Activated B cell treated with CpG ODN at 0.5 μM for 24 hours (primary cell): ENCODE data around the gene GJA10. TPM values are rescaled to one million over a fixed set of nuclear protein-coding genes. Genes with fewer than 3 reads are reported as not detected.

Experiments used
- ATAC-seq: fragments of 200-7000 bp; cut with Tn5 transposase; one replicate; pipeline ENCODE4 v1.10.0; 2021; ENCODE audit warnings: low read depth, mild to moderate bottlenecking, moderate library complexity
- CTCF ChIA-PET: fragments of 350-600 bp; sonication (Branson Sonifier 250); formaldehyde crosslinking; loops from one replicate; lab custom pipeline; 2021; ENCODE audit warnings: antibody characterized with exemption; lab: Charles Lee
- POLR2A ChIA-PET: fragments of 350-600 bp; sonication (Branson Sonifier 250); formaldehyde crosslinking; loops from one replicate; lab custom pipeline; 2021; ENCODE audit warnings: antibody characterized with exemption; lab: Charles Lee
- DNase-seq: peaks from one replicate; pipeline ENCODE4 v3.0.0; 2022
- H3K27ac Mint-ChIP-seq: one replicate; pipeline ENCODE4 v1.8.0; 2020; ENCODE audit warnings: mixed read lengths
- H3K27me3 Mint-ChIP-seq: one replicate; pipeline ENCODE4 v1.8.0; 2021; ENCODE audit warnings: mixed read lengths
- H3K36me3 Mint-ChIP-seq: one replicate; pipeline ENCODE4 v1.8.0; 2021; ENCODE audit warnings: low read depth, mixed read lengths
- H3K4me1 Mint-ChIP-seq: one replicate; pipeline ENCODE4 v1.8.0; 2021; ENCODE audit warnings: mixed read lengths
- H3K4me3 Mint-ChIP-seq: one replicate; pipeline ENCODE4 v1.8.0; 2020; ENCODE audit warnings: mild to moderate bottlenecking, mixed read lengths
- H3K9me3 Mint-ChIP-seq: one replicate; pipeline ENCODE4 v1.8.0; 2020; ENCODE audit warnings: mixed read lengths
- intact Hi-C: fragments of 100-400 bp; cut with micrococcal nuclease; formaldehyde crosslinking; loops from one replicate; pipeline ENCODE4 v1.15.1; 2024
- total RNA-seq: library from RNA; stranded (reverse); gene quantifications from 2 replicates; pipeline ENCODE4 v1.2.3, GENCODE V29; 2022
- TF ChIP-seq, protein P1 (sequence below): fragments of 200-600 bp; IDR thresholded peaks from one replicate; pipeline ENCODE4 v1.8.0; 2022; ENCODE audit warnings: antibody characterized with exemption, mild to moderate bottlenecking

The GJA10 gene
- total RNA-seq, 1 donor from 2014 or later = not detected

DNA sequence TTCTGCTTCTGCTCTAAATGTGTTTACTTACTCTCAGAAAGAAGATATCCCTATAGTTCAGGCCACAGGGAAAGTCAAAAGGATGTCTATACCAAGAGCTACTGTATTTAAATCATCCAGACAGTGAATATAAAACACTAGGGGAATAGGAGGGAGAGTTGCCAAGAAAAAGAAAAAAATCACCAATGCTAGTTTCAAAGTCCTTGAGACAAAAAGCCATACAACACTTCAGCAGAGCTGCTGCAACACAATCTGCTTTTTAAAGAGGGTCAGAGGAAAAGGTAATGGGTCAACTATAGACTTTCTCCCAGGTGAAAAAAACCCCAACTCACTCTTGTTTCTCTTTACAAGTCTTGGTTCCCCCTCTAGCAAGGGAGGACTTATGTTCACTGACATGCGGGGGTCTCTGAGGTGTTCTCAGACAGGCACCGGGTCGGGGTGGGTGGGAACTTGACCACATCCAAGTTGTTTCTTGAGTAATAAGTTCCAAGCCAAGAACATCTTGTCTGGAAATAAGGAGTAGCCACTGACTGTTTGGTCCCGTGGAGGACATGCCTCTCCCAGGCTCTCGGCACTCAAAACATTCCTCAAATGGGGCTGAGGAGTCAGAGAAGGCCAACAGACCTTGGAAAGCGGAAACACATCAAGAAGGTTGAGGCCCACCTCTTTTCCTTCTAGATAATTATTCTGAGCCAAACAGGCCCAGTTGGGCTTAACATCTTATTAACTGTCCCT lies 47.7 kb downstream of the GJA10 start:
- H3K4me1 Mint-ChIP-seq = peaks cover 13% of the 10 kb centered on the region
- intact Hi-C loops = loop anchor here (10.0 kb wide), 1 partner anchor 133 kb away; no protein-coding TSS in a partner anchor
- DNase-seq (no peak), ATAC-seq (no peak)
- H3K36me3 Mint-ChIP-seq = peaks cover 84% of the 10 kb centered on the region
- no peak overlapping the region for H3K4me3 Mint-ChIP-seq
- no peaks in the 10 kb centered on the region for H3K27me3 Mint-ChIP-seq
- ChIA-PET POLR2A (no interaction called here), CTCF (interaction anchor here (1.7 to 9.4 kb wide), 6 partner anchors 77 to 536 kb away, joined by 4 to 260 read pairs (median 19); no protein-coding TSS in a partner anchor)
- TF ChIP-seq, protein P1, sequence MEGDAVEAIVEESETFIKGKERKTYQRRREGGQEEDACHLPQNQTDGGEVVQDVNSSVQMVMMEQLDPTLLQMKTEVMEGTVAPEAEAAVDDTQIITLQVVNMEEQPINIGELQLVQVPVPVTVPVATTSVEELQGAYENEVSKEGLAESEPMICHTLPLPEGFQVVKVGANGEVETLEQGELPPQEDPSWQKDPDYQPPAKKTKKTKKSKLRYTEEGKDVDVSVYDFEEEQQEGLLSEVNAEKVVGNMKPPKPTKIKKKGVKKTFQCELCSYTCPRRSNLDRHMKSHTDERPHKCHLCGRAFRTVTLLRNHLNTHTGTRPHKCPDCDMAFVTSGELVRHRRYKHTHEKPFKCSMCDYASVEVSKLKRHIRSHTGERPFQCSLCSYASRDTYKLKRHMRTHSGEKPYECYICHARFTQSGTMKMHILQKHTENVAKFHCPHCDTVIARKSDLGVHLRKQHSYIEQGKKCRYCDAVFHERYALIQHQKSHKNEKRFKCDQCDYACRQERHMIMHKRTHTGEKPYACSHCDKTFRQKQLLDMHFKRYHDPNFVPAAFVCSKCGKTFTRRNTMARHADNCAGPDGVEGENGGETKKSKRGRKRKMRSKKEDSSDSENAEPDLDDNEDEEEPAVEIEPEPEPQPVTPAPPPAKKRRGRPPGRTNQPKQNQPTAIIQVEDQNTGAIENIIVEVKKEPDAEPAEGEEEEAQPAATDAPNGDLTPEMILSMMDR = no peak
- no peaks in the 10 kb centered on the region for H3K9me3 Mint-ChIP-seq
- peak overlapping the region; percentile 64 for H3K27ac Mint-ChIP-seq

DNA sequence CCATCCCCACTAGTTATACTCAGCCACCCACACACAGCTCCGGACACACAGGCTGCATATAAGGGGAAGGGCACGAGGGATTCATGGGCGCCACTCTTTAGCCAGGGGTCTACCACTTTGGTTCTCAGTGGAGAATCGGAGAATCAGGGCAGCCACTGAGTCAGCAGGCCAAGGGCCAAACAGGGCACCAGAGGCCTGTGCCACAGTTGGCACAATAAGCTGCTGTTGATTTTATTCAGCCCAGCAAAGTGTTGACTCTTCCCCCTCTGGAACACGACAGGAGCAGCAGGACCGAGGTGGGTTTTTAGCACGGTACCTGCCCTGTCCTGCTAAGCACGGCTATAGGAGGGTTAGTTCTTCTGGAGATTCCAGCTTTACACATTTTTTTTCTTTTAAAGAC lies 48.3 kb downstream of the GJA10 start:
- CTCF ChIA-PET = interaction anchor here (5.9 to 9.4 kb wide), 2 partner anchors 274 to 535 kb away, joined by 58 to 260 read pairs; no protein-coding TSS in a partner anchor
- Mint-ChIP-seq H3K4me3 (no peak overlapping the region), H3K27ac (peak overlapping the region; percentile 64), H3K36me3 (peaks cover 83% of the 10 kb centered on the region), H3K4me1 (peaks cover 13% of the 10 kb centered on the region), H3K27me3 (no peaks in the 10 kb centered on the region), H3K9me3 (no peaks in the 10 kb centered on the region)
- POLR2A ChIA-PET = interaction anchor here (1.8 kb wide), 1 partner anchor 274 kb away, joined by 5 read pairs; no protein-coding TSS in a partner anchor
- intact Hi-C loops = loop anchor here (10.0 kb wide), 1 partner anchor 132 kb away; no protein-coding TSS in a partner anchor
- ATAC-seq (no peak), DNase-seq (no peak)
- TF ChIP-seq, protein P1 = no peak

DNA sequence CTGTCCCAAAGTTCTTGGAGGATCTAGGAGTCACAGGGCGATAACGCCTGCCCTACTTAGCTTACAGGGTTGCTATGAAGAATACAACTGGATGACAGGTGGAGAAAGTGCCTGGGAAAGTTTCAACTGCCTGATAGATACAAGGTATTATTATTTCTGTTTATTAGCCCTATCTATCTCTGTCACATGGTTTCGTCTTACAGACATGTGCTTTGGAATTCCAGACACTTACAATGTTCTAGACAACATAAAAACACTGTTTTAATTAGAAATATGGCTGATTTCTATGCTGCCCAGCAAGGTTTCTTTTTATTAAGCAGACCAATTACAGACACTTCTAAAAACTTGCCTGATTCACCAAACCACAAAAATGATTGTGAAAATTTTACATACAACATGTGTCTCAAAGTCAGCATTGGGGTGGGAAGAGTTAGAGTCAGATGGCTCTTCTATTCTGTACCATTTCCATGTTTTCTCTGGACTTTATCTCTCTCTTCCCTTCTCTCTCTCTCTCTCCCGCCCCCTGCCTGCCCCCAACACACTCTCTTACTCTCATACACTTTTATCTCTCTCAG lies 50.0 kb downstream of the GJA10 start:
- CTCF ChIA-PET = interaction anchor here (1.0 to 9.4 kb wide), 7 partner anchors 235 to 533 kb away, joined by 3 to 260 read pairs (median 4); no protein-coding TSS in a partner anchor
- TF ChIP-seq, protein P1 = no peak
- POLR2A ChIA-PET = interaction anchor here (1.8 kb wide), 1 partner anchor 273 kb away, joined by 5 read pairs; no protein-coding TSS in a partner anchor
- intact Hi-C loops = loop anchor here (1.0 to 10.0 kb wide), 4 partner anchors 131 to 535 kb away; no protein-coding TSS in a partner anchor
- DNase-seq (no peak), ATAC-seq (no peak)
- no peaks in the 10 kb centered on the region for H3K27me3 Mint-ChIP-seq
- H3K9me3 Mint-ChIP-seq = no peaks in the 10 kb centered on the region
- H3K4me1 Mint-ChIP-seq = peaks cover 13% of the 10 kb centered on the region
- peak overlapping the region; percentile 50 for H3K27ac Mint-ChIP-seq
- H3K4me3 Mint-ChIP-seq = no peak overlapping the region
- peaks cover 80% of the 10 kb centered on the region for H3K36me3 Mint-ChIP-seq

DNA sequence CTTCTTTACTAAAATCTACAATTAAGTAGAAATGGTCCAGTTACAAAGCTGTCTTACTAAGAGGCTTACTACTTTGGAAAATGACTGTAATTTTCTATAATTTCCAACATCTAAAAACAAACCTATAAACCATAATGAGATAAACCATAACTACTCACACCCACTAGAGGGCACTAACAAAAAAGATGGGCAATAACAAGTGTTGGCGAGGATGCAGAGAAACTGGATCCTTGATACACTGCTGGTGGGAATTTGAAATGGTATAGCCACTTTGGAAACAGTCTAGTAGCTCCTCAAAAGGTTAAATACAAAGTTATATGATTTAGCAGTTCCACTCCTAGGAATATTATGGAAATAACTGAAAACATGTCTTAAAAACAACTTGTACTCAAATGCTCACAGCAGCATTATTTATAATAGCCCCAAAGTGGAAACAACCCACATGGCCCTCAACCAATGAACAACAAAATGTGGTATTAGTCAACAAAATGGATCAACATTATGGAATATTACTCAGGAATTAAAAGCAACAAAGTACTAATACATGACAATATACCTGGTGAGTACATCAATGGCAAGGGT lies 50.6 kb downstream of the GJA10 start:
- CTCF ChIA-PET = interaction anchor here (1.0 to 9.4 kb wide), 5 partner anchors 271 to 533 kb away, joined by 3 to 260 read pairs (median 4); no protein-coding TSS in a partner anchor
- H3K4me1 Mint-ChIP-seq = peaks cover 13% of the 10 kb centered on the region
- no peak overlapping the region for H3K4me3 Mint-ChIP-seq
- peaks cover 86% of the 10 kb centered on the region for H3K36me3 Mint-ChIP-seq
- DNase-seq = no peak
- ATAC-seq = no peak
- H3K9me3 Mint-ChIP-seq = no peaks in the 10 kb centered on the region
- intact Hi-C loops = loop anchor here (1.0 to 10.0 kb wide), 4 partner anchors 130 to 534 kb away; no protein-coding TSS in a partner anchor
- POLR2A ChIA-PET = no interaction called here
- TF ChIP-seq, protein P1 = no peak
- H3K27ac Mint-ChIP-seq = peak overlapping the region; percentile 50
- no peaks in the 10 kb centered on the region for H3K27me3 Mint-ChIP-seq

Other genes starting within 250 kb of the GJA10 start
- 59.8 and 65.4 TPM in 2 replicates for gene MDN1, start 74.7 kb upstream of the GJA10 start, total RNA-seq
- gene CASP8AP2, start 64.6 kb upstream of the GJA10 start, total RNA-seq = 17.1 and 17.8 TPM in 2 replicates